SK-N-SH treated with all-trans-retinoic acid at 6 μM for 48 hours (cell line): ENCODE measurements around the gene TSPAN10.

Experiments
- ATAC-seq: fragments of 200-7000 bp; cut with Tn5 transposase; 3 replicates; pipeline ENCODE4 v1.9.1; 2020; ENCODE audit warnings: mild to moderate bottlenecking, moderate library complexity
- BACH2 ChIP-seq: fragments of 250-450 bp; sonication (Bioruptor Pico); IDR thresholded peaks from 2 replicates; pipeline ENCODE4 v1.9.0; 2021; ENCODE audit warnings: mild to moderate bottlenecking, borderline replicate concordance
- ISL1 ChIP-seq: fragments of 250-450 bp; sonication (Bioruptor Pico); IDR thresholded peaks from 2 replicates; pipeline ENCODE4 v2.1.2; 2022; ENCODE audit warnings: mild to moderate bottlenecking, moderate library complexity
- OSR1 ChIP-seq: fragments of 250-450 bp; sonication (Bioruptor Pico); IDR thresholded peaks from 2 replicates; pipeline ENCODE4 v1.8.0; 2022; ENCODE audit warnings: moderate library complexity, mild to moderate bottlenecking, inconsistent platforms
- PPARA ChIP-seq: fragments of 250-450 bp; sonication (Bioruptor Pico); IDR thresholded peaks from 2 replicates; pipeline ENCODE4 v1.5.0; 2020; ENCODE audit warnings: mild to moderate bottlenecking, borderline replicate concordance
- RARB ChIP-seq: fragments of 250-450 bp; sonication (Bioruptor Pico); IDR thresholded peaks from 2 replicates; pipeline ENCODE4 v1.8.0; 2021; ENCODE audit warnings: mild to moderate bottlenecking, moderate library complexity
- SNAI2 ChIP-seq: fragments of 250-450 bp; sonication (Bioruptor Pico); IDR thresholded peaks from 2 replicates; pipeline ENCODE4 v1.5.0; 2020; ENCODE audit warnings: mild to moderate bottlenecking, moderate library complexity
- TCF4 ChIP-seq: fragments of 250-450 bp; sonication (Bioruptor Pico); IDR thresholded peaks from 2 replicates; pipeline ENCODE4 v1.8.0; 2021; ENCODE audit warnings: mild to moderate bottlenecking, moderate library complexity, borderline replicate concordance
- TOX ChIP-seq: fragments of 250-450 bp; sonication (Bioruptor Pico); IDR thresholded peaks from 2 replicates; pipeline ENCODE4 v1.8.0; 2021; ENCODE audit warnings: mild to moderate bottlenecking, moderate library complexity, borderline replicate concordance
- ZC3H10 ChIP-seq: fragments of 250-450 bp; sonication (Bioruptor Pico); IDR thresholded peaks from 2 replicates; pipeline ENCODE4 v1.5.1; 2021; ENCODE audit warnings: mild to moderate bottlenecking, moderate library complexity
- ZFP3 ChIP-seq: fragments of 250-450 bp; sonication (Bioruptor Pico); IDR thresholded peaks from 2 replicates; pipeline ENCODE4 v1.5.0; 2020; ENCODE audit warnings: mild to moderate bottlenecking, moderate library complexity
- ZFP30 ChIP-seq: fragments of 450-650 bp; formaldehyde crosslinking; IDR thresholded peaks from 2 replicates; pipeline ENCODE4 v1.5.0; 2022; ENCODE audit warnings: mild to moderate bottlenecking, moderate library complexity
- ZNF565 ChIP-seq: fragments of 450-650 bp; formaldehyde crosslinking; conservative IDR thresholded peaks from 2 replicates; pipeline ENCODE4 v1.5.0; 2020; ENCODE audit warnings: low read depth, mild to moderate bottlenecking, moderate library complexity
- ZNF8 ChIP-seq: fragments of 450-650 bp; formaldehyde crosslinking; IDR thresholded peaks from 2 replicates; pipeline ENCODE4 v1.5.0; 2020; ENCODE audit warnings: mild to moderate bottlenecking, moderate library complexity
- TF ChIP-seq, protein P1 (sequence below): fragments of 250-450 bp; sonication (Bioruptor Pico); IDR thresholded peaks from 2 replicates; pipeline ENCODE4 v1.5.0; 2020; ENCODE audit warnings: mild to moderate bottlenecking, moderate library complexity
- TF ChIP-seq, protein P2 (sequence below): fragments of 250-450 bp; sonication (Bioruptor Pico); IDR thresholded peaks from 2 replicates; pipeline ENCODE4 v1.5.1; 2021; ENCODE audit warnings: mild to moderate bottlenecking, moderate library complexity
- TF ChIP-seq, protein P3 (sequence below): fragments of 250-450 bp; sonication (Bioruptor Pico); IDR thresholded peaks from 2 replicates; pipeline ENCODE4 v1.8.0; 2021; ENCODE audit warnings: low read depth, mild to moderate bottlenecking, moderate library complexity, borderline replicate concordance
- TF ChIP-seq, protein P4 (sequence below): fragments of 250-450 bp; sonication (Bioruptor Pico); IDR thresholded peaks from 2 replicates; pipeline ENCODE4 v1.5.1; 2020; ENCODE audit warnings: low read depth, mild to moderate bottlenecking, moderate library complexity

Gene TSPAN10

DNA sequence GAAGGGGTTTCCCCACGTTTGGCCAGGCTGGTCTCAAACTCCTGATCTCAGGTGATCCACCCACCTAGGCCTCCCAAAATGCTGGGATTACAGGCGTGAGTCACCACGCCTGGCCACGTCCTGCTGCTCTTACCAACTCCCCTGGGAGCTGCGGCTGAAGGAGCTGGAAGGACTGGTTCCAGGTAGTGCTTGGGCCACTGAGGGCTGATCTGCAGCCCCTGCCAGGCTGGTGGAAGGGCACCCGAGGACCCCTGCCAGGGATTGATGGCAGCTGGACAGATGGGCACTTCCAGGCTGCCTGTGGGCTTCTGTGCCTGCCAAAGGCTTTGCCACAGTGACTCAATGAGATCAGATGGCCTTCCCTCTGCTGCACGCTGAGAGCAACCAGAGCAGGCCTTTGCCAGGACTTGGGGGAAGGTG, 27.1 kb downstream of the TSPAN10 start (continued):
- TF ChIP-seq, protein P1, sequence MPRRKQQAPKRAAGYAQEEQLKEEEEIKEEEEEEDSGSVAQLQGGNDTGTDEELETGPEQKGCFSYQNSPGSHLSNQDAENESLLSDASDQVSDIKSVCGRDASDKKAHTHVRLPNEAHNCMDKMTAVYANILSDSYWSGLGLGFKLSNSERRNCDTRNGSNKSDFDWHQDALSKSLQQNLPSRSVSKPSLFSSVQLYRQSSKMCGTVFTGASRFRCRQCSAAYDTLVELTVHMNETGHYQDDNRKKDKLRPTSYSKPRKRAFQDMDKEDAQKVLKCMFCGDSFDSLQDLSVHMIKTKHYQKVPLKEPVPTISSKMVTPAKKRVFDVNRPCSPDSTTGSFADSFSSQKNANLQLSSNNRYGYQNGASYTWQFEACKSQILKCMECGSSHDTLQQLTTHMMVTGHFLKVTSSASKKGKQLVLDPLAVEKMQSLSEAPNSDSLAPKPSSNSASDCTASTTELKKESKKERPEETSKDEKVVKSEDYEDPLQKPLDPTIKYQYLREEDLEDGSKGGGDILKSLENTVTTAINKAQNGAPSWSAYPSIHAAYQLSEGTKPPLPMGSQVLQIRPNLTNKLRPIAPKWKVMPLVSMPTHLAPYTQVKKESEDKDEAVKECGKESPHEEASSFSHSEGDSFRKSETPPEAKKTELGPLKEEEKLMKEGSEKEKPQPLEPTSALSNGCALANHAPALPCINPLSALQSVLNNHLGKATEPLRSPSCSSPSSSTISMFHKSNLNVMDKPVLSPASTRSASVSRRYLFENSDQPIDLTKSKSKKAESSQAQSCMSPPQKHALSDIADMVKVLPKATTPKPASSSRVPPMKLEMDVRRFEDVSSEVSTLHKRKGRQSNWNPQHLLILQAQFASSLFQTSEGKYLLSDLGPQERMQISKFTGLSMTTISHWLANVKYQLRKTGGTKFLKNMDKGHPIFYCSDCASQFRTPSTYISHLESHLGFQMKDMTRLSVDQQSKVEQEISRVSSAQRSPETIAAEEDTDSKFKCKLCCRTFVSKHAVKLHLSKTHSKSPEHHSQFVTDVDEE, result no peak
- TF ChIP-seq ZFP30 (CRISPR knock-in tag) (no peak), ZNF565 (CRISPR knock-in tag) (no peak)

DNA sequence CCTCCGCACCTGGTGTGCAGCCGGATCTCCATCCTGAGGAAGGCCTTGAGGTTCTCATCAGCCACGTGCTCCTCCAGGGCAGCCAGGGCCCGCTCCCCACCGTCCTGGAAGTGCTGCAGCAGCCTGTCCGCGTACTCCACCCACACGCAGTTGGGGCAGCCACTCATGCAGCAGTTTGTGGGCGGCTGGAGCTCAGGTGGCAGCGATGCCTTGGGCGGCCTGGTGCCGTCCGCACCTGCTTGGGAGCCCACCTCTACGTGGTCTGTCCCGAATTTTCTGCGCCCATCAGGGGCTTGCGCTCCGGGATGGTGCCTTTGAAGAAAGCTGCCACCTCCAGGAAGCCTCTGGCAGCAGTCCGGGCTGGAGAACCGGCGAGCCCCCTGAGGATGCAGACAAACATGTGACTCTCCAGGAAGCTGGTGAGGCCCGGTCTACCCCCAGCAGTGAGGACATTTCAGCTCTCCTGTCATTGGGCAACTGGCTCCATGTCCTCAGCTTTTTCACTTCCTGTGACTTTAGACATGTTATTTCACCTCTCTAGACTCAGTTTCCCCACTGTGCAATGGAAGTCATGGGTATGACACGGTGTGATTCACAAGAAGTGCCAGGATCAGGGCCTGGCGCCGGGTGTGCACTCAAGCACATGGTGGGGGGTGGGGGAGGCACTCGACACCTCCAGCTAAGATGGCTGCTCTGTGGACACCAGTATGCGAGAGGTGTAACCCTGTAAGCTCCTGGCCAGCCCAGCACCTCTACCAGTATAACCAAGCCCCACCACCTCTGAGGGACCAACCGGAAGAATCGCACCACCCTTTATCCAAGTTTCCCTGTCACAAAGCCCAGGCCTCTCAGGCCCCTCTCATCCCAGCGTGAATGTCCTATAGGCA, 28.5 kb downstream of the TSPAN10 start:
- TF ChIP-seq SNAI2 (CRISPR knock-in tag) (0 out of 2 replicates have a peak, but pooled peaks have one; percentile 24), ZFP3 (0 out of 2 replicates have a peak, but pooled peaks have one; percentile 18)
- TF ChIP-seq, protein P2, sequence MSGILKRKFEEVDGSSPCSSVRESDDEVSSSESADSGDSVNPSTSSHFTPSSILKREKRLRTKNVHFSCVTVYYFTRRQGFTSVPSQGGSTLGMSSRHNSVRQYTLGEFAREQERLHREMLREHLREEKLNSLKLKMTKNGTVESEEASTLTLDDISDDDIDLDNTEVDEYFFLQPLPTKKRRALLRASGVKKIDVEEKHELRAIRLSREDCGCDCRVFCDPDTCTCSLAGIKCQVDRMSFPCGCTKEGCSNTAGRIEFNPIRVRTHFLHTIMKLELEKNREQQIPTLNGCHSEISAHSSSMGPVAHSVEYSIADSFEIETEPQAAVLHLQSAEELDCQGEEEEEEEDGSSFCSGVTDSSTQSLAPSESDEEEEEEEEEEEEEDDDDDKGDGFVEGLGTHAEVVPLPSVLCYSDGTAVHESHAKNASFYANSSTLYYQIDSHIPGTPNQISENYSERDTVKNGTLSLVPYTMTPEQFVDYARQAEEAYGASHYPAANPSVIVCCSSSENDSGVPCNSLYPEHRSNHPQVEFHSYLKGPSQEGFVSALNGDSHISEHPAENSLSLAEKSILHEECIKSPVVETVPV (CRISPR knock-in tag), result no peak
- ATAC-seq, result peak; percentile 16; the same call in 2 of the 3 replicates

DNA sequence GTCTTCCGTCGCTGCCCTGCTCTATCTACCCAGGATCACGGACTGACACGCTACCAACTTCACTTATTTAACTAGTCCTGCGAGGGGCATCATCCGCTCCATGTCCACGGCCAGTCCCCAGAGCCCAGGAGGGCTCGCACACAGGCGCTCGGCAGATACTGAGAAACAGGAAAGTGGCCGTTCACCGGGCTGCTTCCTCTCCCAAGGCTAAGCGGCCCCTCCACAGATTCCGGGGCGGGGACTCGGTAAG, 29.0 kb downstream of the TSPAN10 start:
- peak; percentile 42; the same call in 2 of the 3 replicates for ATAC-seq
- TF ChIP-seq ZC3H10 (no peak), PPARA (CRISPR knock-in tag) (no peak), ISL1 (CRISPR knock-in tag) (no peak), RARB (CRISPR knock-in tag) (no peak), SNAI2 (CRISPR knock-in tag) (no peak), OSR1 (CRISPR knock-in tag) (no peak), ZNF565 (CRISPR knock-in tag) (no peak), TOX (CRISPR knock-in tag) (no peak), BACH2 (CRISPR knock-in tag) (no peak), ZNF8 (CRISPR knock-in tag) (no peak), ZFP3 (no peak), TCF4 (CRISPR knock-in tag) (no peak), ZFP30 (CRISPR knock-in tag) (no peak)
- TF ChIP-seq, protein P3, sequence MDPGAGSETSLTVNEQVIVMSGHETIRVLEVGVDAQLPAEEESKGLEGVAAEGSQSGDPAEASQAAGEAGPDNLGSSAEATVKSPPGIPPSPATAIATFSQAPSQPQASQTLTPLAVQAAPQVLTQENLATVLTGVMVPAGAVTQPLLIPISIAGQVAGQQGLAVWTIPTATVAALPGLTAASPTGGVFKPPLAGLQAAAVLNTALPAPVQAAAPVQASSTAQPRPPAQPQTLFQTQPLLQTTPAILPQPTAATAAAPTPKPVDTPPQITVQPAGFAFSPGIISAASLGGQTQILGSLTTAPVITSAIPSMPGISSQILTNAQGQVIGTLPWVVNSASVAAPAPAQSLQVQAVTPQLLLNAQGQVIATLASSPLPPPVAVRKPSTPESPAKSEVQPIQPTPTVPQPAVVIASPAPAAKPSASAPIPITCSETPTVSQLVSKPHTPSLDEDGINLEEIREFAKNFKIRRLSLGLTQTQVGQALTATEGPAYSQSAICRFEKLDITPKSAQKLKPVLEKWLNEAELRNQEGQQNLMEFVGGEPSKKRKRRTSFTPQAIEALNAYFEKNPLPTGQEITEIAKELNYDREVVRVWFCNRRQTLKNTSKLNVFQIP (CRISPR knock-in tag), result no peak
- TF ChIP-seq, protein P1, result no peak
- TF ChIP-seq, protein P4, sequence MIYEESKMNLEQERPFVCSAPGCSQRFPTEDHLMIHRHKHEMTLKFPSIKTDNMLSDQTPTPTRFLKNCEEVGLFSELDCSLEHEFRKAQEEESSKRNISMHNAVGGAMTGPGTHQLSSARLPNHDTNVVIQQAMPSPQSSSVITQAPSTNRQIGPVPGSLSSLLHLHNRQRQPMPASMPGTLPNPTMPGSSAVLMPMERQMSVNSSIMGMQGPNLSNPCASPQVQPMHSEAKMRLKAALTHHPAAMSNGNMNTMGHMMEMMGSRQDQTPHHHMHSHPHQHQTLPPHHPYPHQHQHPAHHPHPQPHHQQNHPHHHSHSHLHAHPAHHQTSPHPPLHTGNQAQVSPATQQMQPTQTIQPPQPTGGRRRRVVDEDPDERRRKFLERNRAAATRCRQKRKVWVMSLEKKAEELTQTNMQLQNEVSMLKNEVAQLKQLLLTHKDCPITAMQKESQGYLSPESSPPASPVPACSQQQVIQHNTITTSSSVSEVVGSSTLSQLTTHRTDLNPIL (CRISPR knock-in tag), result no peak
- TF ChIP-seq, protein P2 (CRISPR knock-in tag), result no peak
